Measurements from ENCODE around the gene TMEM187. TPM values are rescaled to one million over a fixed set of nuclear protein-coding genes. Genes with fewer than 3 reads are reported as not detected.

The TMEM187 gene
- total and polyA plus RNA-seq, 2 experiments from 2014 or later: 8.7 to 12.1 TPM

DNA sequence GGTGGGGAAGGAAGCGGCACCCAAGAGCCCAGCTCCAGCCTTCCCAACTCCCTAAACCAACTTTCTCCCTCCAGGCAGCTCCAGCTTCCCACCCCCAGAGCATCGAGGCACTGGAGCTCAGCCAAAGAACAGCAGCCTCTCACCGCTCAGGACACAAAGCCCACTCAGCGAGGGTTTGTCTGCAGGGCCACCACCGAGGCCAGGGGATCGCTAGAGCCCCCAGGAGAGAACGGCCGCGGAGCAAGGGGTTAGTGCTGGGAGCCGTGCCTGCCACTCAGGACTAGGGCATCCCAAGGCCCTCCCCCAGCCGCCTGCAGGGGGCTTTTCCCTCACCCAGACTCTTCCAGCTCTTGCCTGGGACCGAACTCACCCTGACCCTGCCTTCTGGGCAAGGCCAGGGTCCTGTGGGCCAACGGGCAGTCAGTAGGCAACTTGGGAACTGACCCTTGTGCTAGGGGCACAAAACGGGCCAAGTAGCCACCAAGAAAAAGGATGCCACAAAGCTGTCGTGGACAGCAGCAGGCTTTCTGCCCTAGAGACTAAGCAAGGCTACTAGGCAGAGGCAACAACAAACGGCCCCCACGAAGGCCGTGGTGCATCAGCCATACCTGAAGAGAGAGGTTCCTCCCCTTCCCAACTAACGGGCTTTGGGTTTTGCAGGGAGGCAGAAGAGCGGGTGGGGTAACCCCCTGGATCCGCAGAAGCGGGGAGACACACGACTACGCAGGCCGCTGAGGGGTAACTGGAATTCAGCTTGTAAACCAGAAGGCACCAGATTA, 3.2 kb upstream of the TMEM187 start:
- peaks cover 23% of the 10 kb centered on the region for H3K4me1 ChIP-seq (ENCODE audit: insufficient read depth)
- H2AFZ ChIP-seq: no peak overlapping the region
- no peaks in the 10 kb centered on the region for H3K27me3 ChIP-seq
- peak overlapping the region; percentile 86 for H3K4me2 ChIP-seq
- H3K79me2 ChIP-seq: peaks cover 71% of the 10 kb centered on the region
- H3K27ac ChIP-seq: peak overlapping the region; percentile 81
- no peaks in the 10 kb centered on the region for H3K9me2 ChIP-seq (replicated peaks; ENCODE audit: insufficient read depth)
- no peak for DNase-seq (ENCODE audit: low spot score)
- no peaks in the 10 kb centered on the region for H3K36me3 ChIP-seq (replicated peaks; ENCODE audit: insufficient read depth, low read depth)
- H3K4me3 ChIP-seq: peak overlapping the region; percentile 55
- peaks cover 52% of the 10 kb centered on the region for H4K20me1 ChIP-seq (ENCODE audit: insufficient read depth, poor library complexity, severe bottlenecking)
- 45% methylated on average over 24 of the region's 25 CpGs for WGBS (ENCODE audit: low lambda C conversion rate, missing lambda C conversion rate)
- TF ChIP-seq, protein P1, sequence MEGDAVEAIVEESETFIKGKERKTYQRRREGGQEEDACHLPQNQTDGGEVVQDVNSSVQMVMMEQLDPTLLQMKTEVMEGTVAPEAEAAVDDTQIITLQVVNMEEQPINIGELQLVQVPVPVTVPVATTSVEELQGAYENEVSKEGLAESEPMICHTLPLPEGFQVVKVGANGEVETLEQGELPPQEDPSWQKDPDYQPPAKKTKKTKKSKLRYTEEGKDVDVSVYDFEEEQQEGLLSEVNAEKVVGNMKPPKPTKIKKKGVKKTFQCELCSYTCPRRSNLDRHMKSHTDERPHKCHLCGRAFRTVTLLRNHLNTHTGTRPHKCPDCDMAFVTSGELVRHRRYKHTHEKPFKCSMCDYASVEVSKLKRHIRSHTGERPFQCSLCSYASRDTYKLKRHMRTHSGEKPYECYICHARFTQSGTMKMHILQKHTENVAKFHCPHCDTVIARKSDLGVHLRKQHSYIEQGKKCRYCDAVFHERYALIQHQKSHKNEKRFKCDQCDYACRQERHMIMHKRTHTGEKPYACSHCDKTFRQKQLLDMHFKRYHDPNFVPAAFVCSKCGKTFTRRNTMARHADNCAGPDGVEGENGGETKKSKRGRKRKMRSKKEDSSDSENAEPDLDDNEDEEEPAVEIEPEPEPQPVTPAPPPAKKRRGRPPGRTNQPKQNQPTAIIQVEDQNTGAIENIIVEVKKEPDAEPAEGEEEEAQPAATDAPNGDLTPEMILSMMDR (IDR thresholded peaks at IDR 0.05; ENCODE audit: poor library complexity): no peak
- no peak for TF ChIP-seq EZH2phosphoT487 (IDR thresholded peaks at IDR 0.05; ENCODE audit: low read depth, severe bottlenecking, unreplicated experiment)
- no peak for TF ChIP-seq EZH2 (IDR thresholded peaks at IDR 0.05; ENCODE audit: borderline replicate concordance)
- no peaks in the 10 kb centered on the region for H3K9me3 ChIP-seq (ENCODE audit: low read depth)

DNA sequence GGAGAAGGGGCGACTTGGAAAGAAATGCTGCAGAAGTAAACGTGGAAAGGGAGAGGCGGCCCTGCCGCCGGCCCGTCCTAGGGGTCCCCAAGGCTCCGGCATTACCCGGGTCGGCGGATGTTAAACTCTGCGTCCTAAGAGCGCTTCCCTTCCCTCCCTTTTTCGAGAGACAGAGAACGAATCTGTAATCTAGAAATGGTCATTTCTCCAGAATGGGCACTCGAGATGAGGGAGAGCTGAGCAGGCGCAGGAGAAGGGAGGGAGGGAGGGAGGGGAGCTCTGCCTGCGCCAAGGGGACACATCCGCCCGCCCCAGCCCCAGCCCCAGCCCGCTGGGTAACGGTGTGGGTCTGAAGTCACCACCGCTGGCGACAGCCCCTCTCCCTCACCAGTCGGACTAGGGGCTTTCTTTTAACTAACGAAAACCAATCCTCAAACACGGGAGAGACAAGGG, 2.6 kb upstream of the TMEM187 start:
- Histone ChIP-seq H3K9me3 (ENCODE audit: low read depth) (no peaks in the 10 kb centered on the region), H3K36me3 (replicated peaks; ENCODE audit: insufficient read depth, low read depth) (no peaks in the 10 kb centered on the region), H3K4me2 (peak overlapping the region; percentile 86), H3K9me2 (replicated peaks; ENCODE audit: insufficient read depth) (no peaks in the 10 kb centered on the region), H3K4me1 (ENCODE audit: insufficient read depth) (peaks cover 27% of the 10 kb centered on the region), H3K27me3 (no peaks in the 10 kb centered on the region), H2AFZ (no peak overlapping the region), H3K27ac (peak overlapping the region; percentile 81), H3K4me3 (peak overlapping the region; percentile 55), H4K20me1 (ENCODE audit: insufficient read depth, poor library complexity, severe bottlenecking) (peaks cover 46% of the 10 kb centered on the region), H3K79me2 (peaks cover 67% of the 10 kb centered on the region)
- no peak for DNase-seq (ENCODE audit: low spot score)
- 41% methylated on average over 17 of the region's 26 CpGs for WGBS (ENCODE audit: low lambda C conversion rate, missing lambda C conversion rate)
- TF ChIP-seq EZH2 (IDR thresholded peaks at IDR 0.05; ENCODE audit: borderline replicate concordance) (no peak), EZH2phosphoT487 (IDR thresholded peaks at IDR 0.05; ENCODE audit: low read depth, severe bottlenecking, unreplicated experiment) (no peak)
- TF ChIP-seq, protein P1 (IDR thresholded peaks at IDR 0.05; ENCODE audit: poor library complexity): no peak

DNA sequence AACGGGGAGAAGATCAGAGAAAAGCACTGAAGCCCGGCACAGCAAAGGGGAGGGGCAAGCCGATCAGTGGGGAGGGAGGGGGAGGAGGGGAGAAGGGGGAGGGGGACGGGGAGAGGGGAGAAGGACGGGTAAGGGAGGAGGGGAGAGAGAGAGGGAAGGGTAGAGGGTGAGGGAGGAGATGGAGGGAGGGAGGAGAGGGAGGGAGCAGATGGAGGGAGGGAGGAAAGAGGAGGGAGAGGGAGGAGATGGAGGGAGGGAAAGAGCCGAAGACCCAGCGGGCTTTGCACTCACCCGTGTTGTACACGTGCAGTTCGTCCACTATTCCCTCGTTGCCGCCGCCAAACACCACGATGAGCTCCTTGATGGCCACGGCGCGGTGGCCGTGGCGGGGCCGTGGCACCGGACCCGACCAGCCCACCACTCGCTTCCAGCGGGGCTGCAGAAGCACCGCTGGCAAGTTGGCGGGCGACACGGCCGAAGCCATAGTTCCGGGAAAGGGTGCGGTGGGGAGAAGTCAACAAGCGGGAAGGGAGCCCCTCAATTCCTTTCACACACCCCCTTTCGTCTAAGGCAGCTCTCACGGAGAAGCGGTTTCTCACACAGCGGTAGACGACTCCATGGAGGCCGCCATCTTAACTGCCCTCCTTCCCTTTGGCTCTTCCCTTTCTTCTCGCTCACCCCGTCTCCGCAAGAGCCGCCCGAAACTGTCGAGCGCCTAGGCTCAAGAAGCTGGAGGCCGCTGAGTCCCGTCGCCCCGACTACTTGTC, 2.0 kb upstream of the TMEM187 start:
- Histone ChIP-seq H3K79me2 (peaks cover 65% of the 10 kb centered on the region), H4K20me1 (ENCODE audit: insufficient read depth, poor library complexity, severe bottlenecking) (peaks cover 40% of the 10 kb centered on the region), H2AFZ (peak overlapping the region; percentile 35), H3K4me3 (peak overlapping the region; percentile 85), H3K27me3 (no peaks in the 10 kb centered on the region), H3K27ac (peak overlapping the region; percentile 100), H3K9me2 (replicated peaks; ENCODE audit: insufficient read depth) (no peaks in the 10 kb centered on the region), H3K4me2 (peak overlapping the region; percentile 86), H3K36me3 (replicated peaks; ENCODE audit: insufficient read depth, low read depth) (no peaks in the 10 kb centered on the region), H3K4me1 (ENCODE audit: insufficient read depth) (peaks cover 27% of the 10 kb centered on the region), H3K9me3 (ENCODE audit: low read depth) (no peaks in the 10 kb centered on the region)
- DNase-seq (ENCODE audit: low spot score): peak; percentile 68
- 58% methylated on average over 40 of the region's 49 CpGs for WGBS (ENCODE audit: low lambda C conversion rate, missing lambda C conversion rate)
- TF ChIP-seq EZH2 (IDR thresholded peaks at IDR 0.05; ENCODE audit: borderline replicate concordance) (no peak), EZH2phosphoT487 (IDR thresholded peaks at IDR 0.05; ENCODE audit: low read depth, severe bottlenecking, unreplicated experiment) (no peak)
- TF ChIP-seq, protein P1 (IDR thresholded peaks at IDR 0.05; ENCODE audit: poor library complexity): no peak
